ENCODE measurements around the gene ARSG. TPM values are rescaled to one million over a fixed set of nuclear protein-coding genes. Genes with fewer than 3 reads are reported as not detected.

ARSG gene
- total and polyA plus RNA-seq, 2 donors (not counting 1 experiment from before 2014, with no cell fraction given) = 5.5 to 18.4 TPM

DNA sequence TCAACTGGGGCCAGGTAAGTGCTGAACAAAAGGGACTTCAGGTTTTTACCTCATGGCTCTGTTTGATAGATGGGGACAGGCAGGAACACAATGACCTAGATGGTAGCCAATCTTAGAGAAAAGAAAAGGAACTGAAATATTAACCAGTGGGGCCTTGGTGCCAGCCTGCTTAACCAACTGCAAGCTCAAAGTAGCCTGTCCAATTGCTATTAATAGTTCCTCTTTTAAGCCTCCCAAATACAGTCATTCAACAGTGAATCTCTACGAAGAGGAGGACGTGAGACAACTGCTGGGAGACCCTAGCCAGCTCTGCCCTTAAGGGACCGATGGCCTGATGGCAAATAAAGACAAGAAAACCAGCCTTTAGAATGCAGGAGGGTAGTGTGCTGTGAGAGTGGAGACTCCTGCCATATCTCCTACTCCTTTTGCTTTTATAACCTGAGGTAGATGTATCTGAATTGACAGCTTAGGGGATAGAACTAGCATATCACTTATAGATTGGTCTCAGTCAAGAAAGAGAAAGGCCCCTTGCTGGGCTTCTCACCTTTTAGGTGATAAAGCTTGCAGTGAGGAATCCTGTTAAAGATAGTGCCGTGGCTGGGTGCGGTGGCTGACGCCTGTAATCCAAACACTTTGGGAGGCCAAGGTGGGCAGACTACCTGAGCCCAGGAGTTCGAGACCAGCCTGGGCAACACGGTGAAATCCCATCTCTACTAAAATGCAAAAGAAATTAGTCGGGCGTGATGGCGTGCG lies 28.3 kb downstream of the ARSG start:
- Mint-ChIP-seq H3K9me3 (ENCODE audit: insufficient read depth) (no peaks in the 10 kb centered on the region), H3K27me3 (peaks cover 14% of the 10 kb centered on the region), H3K27ac (peak overlapping the region; percentile 53), H3K4me1 (peaks cover 33% of the 10 kb centered on the region), H3K4me3 (peak overlapping the region; percentile 43)
- Histone ChIP-seq H3K9ac (ENCODE audit: low read length) (peak overlapping the region; percentile 2), H2AFZ (ENCODE audit: insufficient read depth, low read depth, low read length, poor library complexity, severe bottlenecking) (no peak overlapping the region), H3K4me3 (ENCODE audit: control extremely low read depth in 1 of 5, extremely low read depth in 1 of 5, insufficient read depth in 1 of 5, low read depth in 2 of 5, low read length in 4 of 5) (no peak overlapping the region), H3K4me1 (ENCODE audit: control insufficient read depth in 2 of 2, insufficient read depth in 2 of 2, low read length in 2 of 2) (peaks cover 27 to 29% of the 10 kb centered on the region in 2 donors), H3K27ac (ENCODE audit: low read length in 2 of 2) (no peak overlapping the region), H4K20me1 (ENCODE audit: control insufficient read depth, insufficient read depth, low read length, poor library complexity, severe bottlenecking) (no peaks in the 10 kb centered on the region), H3K4me2 (replicated peaks; ENCODE audit: low read depth, low read length, poor library complexity, severe bottlenecking) (peak overlapping the region; percentile 20), H3K79me2 (ENCODE audit: control insufficient read depth, insufficient read depth, low read length) (no peaks in the 10 kb centered on the region), H3K36me3 (replicated peaks in 1 of 2; ENCODE audit: control extremely low read depth in 1 of 2, control insufficient read depth in 1 of 2, extremely low read depth in 1 of 2, insufficient read depth in 2 of 2, low read length in 1 of 2) (no peaks in the 10 kb centered on the region), H3K27me3 (replicated peaks in 1 of 4; ENCODE audit: control extremely low read depth in 1 of 4, control insufficient read depth in 3 of 4, insufficient read depth in 4 of 4, low read length in 3 of 4) (peaks cover 0 to 5% (median 2%) of the 10 kb centered on the region in 4 experiments), H3K9me3 (ENCODE audit: control extremely low read depth in 1 of 3, control insufficient read depth in 2 of 3, insufficient read depth in 1 of 3, low read length in 2 of 3) (no peaks in the 10 kb centered on the region)
- DNase-seq (peak; percentile 26), ATAC-seq (ENCODE audit: low read depth) (peak; percentile 65)
- CTCF ChIA-PET = interaction anchor here (0.5 to 1.4 kb wide), 4 partner anchors 58 to 123 kb away, joined by 3 to 4 read pairs (median 3); no protein-coding TSS in a partner anchor
- TF ChIP-seq, protein P1, sequence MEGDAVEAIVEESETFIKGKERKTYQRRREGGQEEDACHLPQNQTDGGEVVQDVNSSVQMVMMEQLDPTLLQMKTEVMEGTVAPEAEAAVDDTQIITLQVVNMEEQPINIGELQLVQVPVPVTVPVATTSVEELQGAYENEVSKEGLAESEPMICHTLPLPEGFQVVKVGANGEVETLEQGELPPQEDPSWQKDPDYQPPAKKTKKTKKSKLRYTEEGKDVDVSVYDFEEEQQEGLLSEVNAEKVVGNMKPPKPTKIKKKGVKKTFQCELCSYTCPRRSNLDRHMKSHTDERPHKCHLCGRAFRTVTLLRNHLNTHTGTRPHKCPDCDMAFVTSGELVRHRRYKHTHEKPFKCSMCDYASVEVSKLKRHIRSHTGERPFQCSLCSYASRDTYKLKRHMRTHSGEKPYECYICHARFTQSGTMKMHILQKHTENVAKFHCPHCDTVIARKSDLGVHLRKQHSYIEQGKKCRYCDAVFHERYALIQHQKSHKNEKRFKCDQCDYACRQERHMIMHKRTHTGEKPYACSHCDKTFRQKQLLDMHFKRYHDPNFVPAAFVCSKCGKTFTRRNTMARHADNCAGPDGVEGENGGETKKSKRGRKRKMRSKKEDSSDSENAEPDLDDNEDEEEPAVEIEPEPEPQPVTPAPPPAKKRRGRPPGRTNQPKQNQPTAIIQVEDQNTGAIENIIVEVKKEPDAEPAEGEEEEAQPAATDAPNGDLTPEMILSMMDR (IDR thresholded peaks at IDR 0.05) = no peak
- TF ChIP-seq EZH2 (IDR thresholded peaks at IDR 0.05; ENCODE audit: borderline replicate concordance, insufficient read depth, low read depth, low read length, poor library complexity, severe bottlenecking) = no peak
- POLR2A ChIA-PET = interaction anchor here (0.6 kb wide), 2 partner anchors 100 to 472 kb away, joined by 3 to 4 read pairs; no protein-coding TSS in a partner anchor
- WGBS (ENCODE audit: insufficient coverage) = 83% methylated on average over 4 of the region's 12 CpGs
- intact Hi-C loops (cut with micrococcal nuclease) = no loop called here

GRCh38 chr17:68320311-68320865 lies 29.1 kb downstream of the ARSG start:
- TF ChIP-seq, protein P1 (IDR thresholded peaks at IDR 0.05) = no peak
- TF ChIP-seq EZH2 (IDR thresholded peaks at IDR 0.05; ENCODE audit: borderline replicate concordance, insufficient read depth, low read depth, low read length, poor library complexity, severe bottlenecking) = no peak
- Histone ChIP-seq H3K27me3 (replicated peaks in 1 of 4; ENCODE audit: control extremely low read depth in 1 of 4, control insufficient read depth in 3 of 4, insufficient read depth in 4 of 4, low read length in 3 of 4) (peaks cover 0 to 5% (median 2%) of the 10 kb centered on the region in 4 experiments), H3K27ac (ENCODE audit: low read length in 2 of 2) (no peak overlapping the region), H3K36me3 (replicated peaks in 1 of 2; ENCODE audit: control extremely low read depth in 1 of 2, control insufficient read depth in 1 of 2, extremely low read depth in 1 of 2, insufficient read depth in 2 of 2, low read length in 1 of 2) (no peaks in the 10 kb centered on the region), H3K4me1 (ENCODE audit: control insufficient read depth in 2 of 2, insufficient read depth in 2 of 2, low read length in 2 of 2) (peaks cover 19 to 21% of the 10 kb centered on the region in 2 donors), H3K4me3 (ENCODE audit: control extremely low read depth in 1 of 5, extremely low read depth in 1 of 5, insufficient read depth in 1 of 5, low read depth in 2 of 5, low read length in 4 of 5) (no peak overlapping the region), H4K20me1 (ENCODE audit: control insufficient read depth, insufficient read depth, low read length, poor library complexity, severe bottlenecking) (no peaks in the 10 kb centered on the region), H3K9me3 (ENCODE audit: control extremely low read depth in 1 of 3, control insufficient read depth in 2 of 3, insufficient read depth in 1 of 3, low read length in 2 of 3) (no peaks in the 10 kb centered on the region), H3K9ac (ENCODE audit: low read length) (no peak overlapping the region), H2AFZ (ENCODE audit: insufficient read depth, low read depth, low read length, poor library complexity, severe bottlenecking) (no peak overlapping the region), H3K4me2 (replicated peaks; ENCODE audit: low read depth, low read length, poor library complexity, severe bottlenecking) (no peak overlapping the region), H3K79me2 (ENCODE audit: control insufficient read depth, insufficient read depth, low read length) (no peaks in the 10 kb centered on the region)
- Mint-ChIP-seq H3K4me3 (no peak overlapping the region), H3K27me3 (peaks cover 14% of the 10 kb centered on the region), H3K27ac (no peak overlapping the region), H3K4me1 (peaks cover 26% of the 10 kb centered on the region), H3K9me3 (ENCODE audit: insufficient read depth) (no peaks in the 10 kb centered on the region)
- intact Hi-C loops (cut with micrococcal nuclease) = no loop called here
- ATAC-seq (ENCODE audit: low read depth) (no peak), DNase-seq (no peak)
- WGBS (ENCODE audit: insufficient coverage) = 71% methylated on average over 3 of the region's 5 CpGs
- ChIA-PET POLR2A (interaction anchor here (0.6 kb wide), 2 partner anchors 99 to 473 kb away, joined by 3 to 4 read pairs; no protein-coding TSS in a partner anchor), CTCF (interaction anchor here (0.7 kb wide), 1 partner anchor 59 kb away, joined by 3 read pairs; no protein-coding TSS in a partner anchor)

Measured in B cell (primary cell).